HG03045 (cell line): ENCODE measurements around the gene TTLL7.

ENCODE experiments used
- ATAC-seq: cut with Tn5 transposase; IDR thresholded peaks from one replicate; pipeline ENCODE4 v1.9.1; 2021; ENCODE audit warnings: mild to moderate bottlenecking, moderate library complexity; ENCODE audit not compliant: unreplicated experiment

TTLL7 gene

DNA sequence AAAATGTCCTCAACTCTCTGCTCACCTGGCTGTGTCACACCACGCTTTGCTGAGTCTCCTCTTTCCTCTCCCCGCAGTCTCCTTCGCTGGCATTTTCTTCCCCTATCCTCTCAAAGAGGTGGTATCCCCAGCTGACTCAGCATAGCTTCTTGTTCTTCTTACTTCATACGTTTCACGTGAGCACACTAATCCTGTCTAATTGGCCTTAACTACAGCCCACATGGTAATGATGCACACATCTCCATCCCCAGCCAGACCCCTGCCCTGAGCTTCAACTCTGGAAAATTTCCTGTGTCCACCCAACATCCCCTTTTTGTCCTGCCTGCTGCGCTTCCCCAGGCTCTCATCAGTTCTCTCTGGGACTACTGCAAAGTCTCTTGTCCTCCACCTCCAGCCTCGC, 169.8 kb downstream of the TTLL7 start:
- no peak for ATAC-seq

DNA sequence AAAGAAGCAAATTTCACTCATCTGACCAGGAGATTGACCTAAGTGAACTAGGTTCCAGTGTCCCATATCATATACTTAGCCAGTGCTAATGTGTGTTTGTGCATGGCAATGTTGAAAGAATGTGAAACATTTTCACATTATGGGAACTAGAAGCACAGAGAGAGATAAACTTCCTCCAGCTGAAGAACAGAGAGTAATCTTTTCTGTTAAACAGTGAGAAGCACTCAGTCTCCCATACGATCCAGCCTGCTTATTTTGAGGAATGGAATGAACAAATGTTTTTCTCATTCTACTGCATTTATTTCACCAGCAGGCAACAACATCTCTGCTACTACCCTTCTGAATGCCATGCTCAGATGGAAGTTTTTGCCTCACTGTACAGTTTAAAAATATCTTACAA, 170.5 kb downstream of the TTLL7 start:
- no peak for ATAC-seq

DNA sequence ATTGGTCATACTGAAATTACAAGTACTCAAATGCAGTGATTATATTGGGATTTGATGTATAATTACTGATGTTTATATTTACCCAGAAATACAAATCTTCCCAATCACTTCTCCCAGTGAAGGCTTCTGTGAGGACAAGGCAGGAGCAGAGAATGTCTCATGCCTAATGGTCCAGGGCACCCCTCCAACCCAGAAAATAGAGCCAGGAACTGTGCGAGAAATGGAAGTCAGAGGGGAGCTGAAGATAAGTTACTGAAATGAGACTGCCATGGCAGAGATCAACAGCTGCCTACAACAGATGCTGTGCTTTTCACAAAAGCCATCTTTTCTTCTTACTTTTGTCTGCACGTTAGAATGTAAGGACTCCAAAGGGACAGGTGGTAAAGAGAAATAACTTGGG, 171.2 kb downstream of the TTLL7 start:
- ATAC-seq = no peak

DNA sequence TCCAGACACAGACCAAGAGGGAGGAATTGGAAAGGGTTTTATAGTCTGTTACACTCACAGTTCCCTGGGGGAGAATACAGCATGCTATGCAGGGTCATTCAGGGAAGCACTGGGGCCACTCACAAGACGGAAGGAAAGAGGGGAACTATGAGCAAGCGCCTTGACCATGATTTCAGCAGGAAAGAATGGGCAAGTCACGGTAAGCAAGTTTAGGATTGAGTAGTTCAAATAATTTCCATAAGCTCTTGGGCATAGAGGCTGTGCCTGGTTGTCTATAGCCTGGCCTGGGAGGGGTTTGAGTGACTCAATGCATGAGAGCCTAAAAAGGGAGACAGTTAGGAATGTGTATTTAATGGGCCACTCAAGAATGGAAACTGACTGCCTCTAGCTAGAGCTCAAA, 176.7 kb downstream of the TTLL7 start:
- ATAC-seq = no peak

DNA sequence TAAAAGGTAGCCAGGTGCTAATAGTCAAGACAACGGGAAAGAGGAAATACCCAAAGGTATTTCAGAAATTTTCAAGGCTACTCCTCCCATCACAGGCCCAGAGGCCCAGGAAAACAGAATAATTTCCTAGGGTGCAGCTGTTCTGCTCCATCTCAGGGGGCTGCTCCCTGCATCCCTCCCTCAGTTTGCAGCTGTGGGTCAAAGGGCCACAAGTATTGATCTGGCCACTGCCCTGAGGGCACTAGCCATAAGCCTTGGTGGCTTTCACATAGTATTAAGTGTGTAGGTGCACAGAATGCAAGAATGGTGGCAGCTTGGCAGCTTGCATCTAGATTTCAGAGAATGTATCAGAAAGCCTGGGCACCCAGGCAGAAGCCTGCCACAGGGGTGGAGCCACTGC, 179.5 kb downstream of the TTLL7 start:
- no peak for ATAC-seq

DNA sequence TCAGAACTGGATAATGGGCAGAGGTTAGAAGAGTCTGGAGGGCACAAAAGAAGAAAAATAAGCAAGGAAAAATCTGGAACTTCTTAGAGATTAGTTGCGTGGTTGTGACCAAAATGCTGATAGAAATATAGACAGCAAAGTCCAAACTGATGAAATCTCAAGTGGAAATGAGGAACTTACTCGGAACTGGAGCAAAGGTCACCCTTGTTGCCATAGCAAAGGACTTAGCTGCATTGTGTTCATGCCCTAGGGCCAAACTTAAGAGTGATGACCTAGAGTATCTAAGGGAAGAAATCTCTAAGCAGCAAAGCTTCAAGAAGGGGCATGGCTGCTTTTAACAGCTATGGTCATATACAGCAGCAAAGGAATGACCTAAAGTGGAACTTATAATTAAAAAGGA, 180.0 kb downstream of the TTLL7 start:
- ATAC-seq = no peak

DNA sequence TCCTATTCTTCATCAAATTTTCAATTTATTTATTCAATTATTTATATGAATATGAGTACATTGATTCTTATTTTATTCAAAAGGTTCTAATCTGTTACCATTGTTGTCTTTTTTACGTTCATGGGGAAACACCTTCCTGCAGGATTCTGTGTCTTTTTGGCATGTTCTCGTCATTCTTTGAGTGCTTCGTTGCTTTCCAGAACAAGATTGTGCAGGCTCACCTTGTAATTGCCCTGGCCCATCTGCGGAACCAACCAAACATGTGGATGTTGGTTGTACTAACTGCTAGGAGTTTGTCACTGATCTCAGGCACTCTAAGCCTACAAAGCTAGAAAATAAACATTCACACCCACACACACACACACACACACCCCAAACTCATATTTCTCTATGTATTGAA, 182.1 kb downstream of the TTLL7 start:
- ATAC-seq = no peak

DNA sequence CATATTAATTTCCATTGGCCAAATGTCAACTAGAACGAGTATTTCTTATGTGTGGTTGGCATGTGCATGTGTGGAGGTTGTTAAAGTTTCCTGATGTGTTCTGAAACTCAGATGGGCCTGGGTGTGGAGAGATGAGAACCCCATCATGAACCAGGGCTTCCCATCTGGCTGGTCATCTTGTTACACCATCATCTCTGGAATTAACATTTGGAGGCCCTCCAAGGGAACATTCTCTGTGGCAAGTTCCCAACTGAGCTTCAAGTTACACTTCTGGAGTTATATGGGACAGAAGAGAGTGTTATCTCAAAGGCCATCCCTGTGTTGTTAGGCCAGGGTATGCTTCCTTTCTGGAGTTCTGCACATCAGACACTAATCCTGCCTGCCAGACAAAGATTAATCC, 183.6 kb downstream of the TTLL7 start:
- ATAC-seq = no peak
